ENCODE results near the gene MAPK1IP1L. TPM values are rescaled to one million over a fixed set of nuclear protein-coding genes. Genes with fewer than 3 reads are reported as not detected.

MAPK1IP1L gene
- total and polyA plus RNA-seq, 2 experiments from 2014 or later = 72.4 to 162 TPM

GRCh38 chr14:55103005-55103640, 51.7 kb downstream of the MAPK1IP1L start:
- no peaks in the 10 kb centered on the region for H3K79me2 ChIP-seq (replicated peaks; ENCODE audit: insufficient read depth)
- H4K20me1 ChIP-seq (replicated peaks; ENCODE audit: insufficient read depth) = no peaks in the 10 kb centered on the region
- H3K4me3 ChIP-seq = 0 out of 2 replicates have a peak overlapping the region, but pooled peaks have one; percentile 4
- H2AFZ ChIP-seq = peak overlapping the region; percentile 77; the same call in 1 of the 2 replicates
- H3K4me1 Mint-ChIP-seq = peaks cover 35% of the 10 kb centered on the region
- ATAC-seq (peak; percentile 87), DNase-seq (ENCODE audit: low spot score) (peak; percentile 84)
- H3K27ac Mint-ChIP-seq = peak overlapping the region; percentile 91
- H3K36me3 Mint-ChIP-seq (ENCODE audit: low read depth) = 0 out of 3 replicates have a peak, but pooled peaks cover 3% of the 10 kb centered on the region
- H3K36me3 ChIP-seq (ENCODE audit: insufficient read depth) = no peaks in the 10 kb centered on the region
- no peaks in the 10 kb centered on the region for H3K9me2 ChIP-seq (ENCODE audit: insufficient read depth)
- peaks cover 22% of the 10 kb centered on the region for H3K4me1 ChIP-seq (ENCODE audit: insufficient read depth)
- H3K4me3 Mint-ChIP-seq = peak overlapping the region; percentile 42
- H3K9me3 Mint-ChIP-seq = peaks cover 3% of the 10 kb centered on the region; the same call in 1 of the 3 replicates
- TF ChIP-seq CREB1 (CRISPR knock-in tag; IDR thresholded peaks at IDR 0.05; ENCODE audit: low read depth) (0 out of 2 replicates have a peak, but pooled peaks have one; percentile 25), ZNF331 (CRISPR knock-in tag; IDR thresholded peaks at IDR 0.05; ENCODE audit: low read depth) (no peak)
- no peaks in the 10 kb centered on the region for H3K27me3 ChIP-seq (ENCODE audit: insufficient read depth)
- H3K4me2 ChIP-seq = peak overlapping the region; percentile 24
- no peaks in the 10 kb centered on the region for H3F3A ChIP-seq (replicated peaks; ENCODE audit: low read depth)
- peaks cover 6% of the 10 kb centered on the region for H3K27me3 Mint-ChIP-seq (ENCODE audit: insufficient read depth, low read depth, poor library complexity)
- H3K27ac ChIP-seq (ENCODE audit: low read depth) = peak overlapping the region; percentile 75

GRCh38 chr14:55103971-55104954, 52.8 kb downstream of the MAPK1IP1L start:
- no peak for DNase-seq (ENCODE audit: low spot score)
- no peak overlapping the region for H3K4me3 Mint-ChIP-seq
- Histone ChIP-seq H3K79me2 (replicated peaks; ENCODE audit: insufficient read depth) (no peaks in the 10 kb centered on the region), H3K27me3 (ENCODE audit: insufficient read depth) (no peaks in the 10 kb centered on the region), H2AFZ (peak overlapping the region; percentile 77), H3K9me2 (ENCODE audit: insufficient read depth) (no peaks in the 10 kb centered on the region), H3K4me1 (ENCODE audit: insufficient read depth) (peaks cover 22% of the 10 kb centered on the region), H3K4me2 (no peak overlapping the region), H3K36me3 (ENCODE audit: insufficient read depth) (no peaks in the 10 kb centered on the region), H3K27ac (ENCODE audit: low read depth) (no peak overlapping the region), H3K4me3 (no peak overlapping the region), H4K20me1 (replicated peaks; ENCODE audit: insufficient read depth) (no peaks in the 10 kb centered on the region), H3F3A (replicated peaks; ENCODE audit: low read depth) (no peaks in the 10 kb centered on the region)
- ATAC-seq = no peak
- H3K27ac Mint-ChIP-seq = peak overlapping the region; percentile 26; the same call in 1 of the 2 replicates
- H3K4me1 Mint-ChIP-seq = peaks cover 35% of the 10 kb centered on the region
- H3K27me3 Mint-ChIP-seq (ENCODE audit: insufficient read depth, low read depth, poor library complexity) = peaks cover 6% of the 10 kb centered on the region
- H3K9me3 Mint-ChIP-seq = peaks cover 3% of the 10 kb centered on the region; the same call in 1 of the 3 replicates
- 0 out of 3 replicates have a peak, but pooled peaks cover 3% of the 10 kb centered on the region for H3K36me3 Mint-ChIP-seq (ENCODE audit: low read depth)
- TF ChIP-seq ZNF114 (CRISPR knock-in tag; IDR thresholded peaks at IDR 0.05) (no peak), ETS1 (IDR thresholded peaks at IDR 0.05) (no peak), EZH2 (IDR thresholded peaks at IDR 0.05; ENCODE audit: low read depth, unreplicated experiment) (no peak), ZNF331 (CRISPR knock-in tag; IDR thresholded peaks at IDR 0.05; ENCODE audit: low read depth) (no peak), JUNB (IDR thresholded peaks at IDR 0.05; ENCODE audit: unreplicated experiment) (no peak), CREB1 (CRISPR knock-in tag; IDR thresholded peaks at IDR 0.05; ENCODE audit: low read depth) (no peak), NANOG (IDR thresholded peaks at IDR 0.05; ENCODE audit: borderline replicate concordance) (no peak), POLR2AphosphoS5 (IDR thresholded peaks at IDR 0.05; ENCODE audit: low read depth) (no peak), ZNF462 (CRISPR knock-in tag; IDR thresholded peaks at IDR 0.05) (no peak), STAT1 (IDR thresholded peaks at IDR 0.05; ENCODE audit: unreplicated experiment) (no peak)

Measured in GM23338 (cell line).